Measurements from ENCODE around the gene SLC23A2. TPM values are rescaled to one million over a fixed set of nuclear protein-coding genes. Genes with fewer than 3 reads are reported as not detected.

The SLC23A2 gene
- total RNA-seq, 2 experiments from 2014 or later = 16.0 to 16.2 TPM

DNA sequence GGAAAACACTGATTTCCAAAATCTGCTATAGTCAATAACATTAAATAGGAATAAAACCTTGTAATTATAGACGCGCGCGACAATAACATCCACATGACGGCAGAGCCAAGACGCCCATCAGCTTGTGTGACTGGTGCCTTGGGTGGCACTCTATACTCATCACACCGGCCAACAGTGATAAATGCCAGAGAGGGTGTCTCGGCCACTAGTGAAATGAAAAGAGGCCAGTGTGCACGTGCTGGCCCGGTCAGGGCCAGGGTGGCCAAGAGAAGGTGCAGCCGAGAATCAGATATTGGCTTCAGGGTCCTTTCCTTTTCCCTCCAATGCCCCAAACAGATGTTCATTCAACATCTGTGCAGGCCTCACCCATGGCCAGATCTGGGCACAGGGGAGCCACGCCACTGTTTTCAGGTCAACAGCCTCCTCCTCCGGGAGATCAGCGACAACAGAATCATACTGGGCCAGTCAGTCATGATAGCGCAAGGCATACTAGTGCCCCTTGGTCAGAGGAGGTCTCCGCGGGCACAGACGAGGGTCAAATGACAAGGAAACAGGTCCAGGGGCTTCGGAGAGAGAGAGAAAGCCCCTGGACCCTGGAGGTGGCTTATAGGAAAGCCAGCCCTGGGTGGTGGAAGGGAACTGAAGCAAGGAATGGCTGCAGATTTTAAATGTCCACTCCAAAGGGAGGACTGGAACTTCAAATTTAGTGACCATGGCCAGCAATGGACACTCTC is 145.1 kb downstream of the SLC23A2 start:
- no peak for TF ChIP-seq CTCF (IDR thresholded peaks at IDR 0.05)
- POLR2A ChIA-PET = no interaction called here
- CTCF ChIA-PET = no interaction called here
- no peaks in the 10 kb centered on the region for H3K27me3 Mint-ChIP-seq
- DNase-seq = no peak
- intact Hi-C loops (cut with micrococcal nuclease) = no loop called here
- ATAC-seq = no peak
- H3K4me3 Mint-ChIP-seq = no peak overlapping the region
- H3K36me3 Mint-ChIP-seq (ENCODE audit: low read depth) = peaks cover 36% of the 10 kb centered on the region
- no peak overlapping the region for H3K27ac Mint-ChIP-seq
- no peaks in the 10 kb centered on the region for H3K4me1 Mint-ChIP-seq (ENCODE audit: low read depth)
- no peaks in the 10 kb centered on the region for H3K9me3 Mint-ChIP-seq

- H3K4me1 Mint-ChIP-seq (ENCODE audit: low read depth) = no peaks in the 10 kb centered on the region
- no peak overlapping the region for H3K27ac Mint-ChIP-seq
- H3K36me3 Mint-ChIP-seq (ENCODE audit: low read depth) = peaks cover 32% of the 10 kb centered on the region
- TF ChIP-seq CTCF (IDR thresholded peaks at IDR 0.05) = no peak
- POLR2A ChIA-PET = no interaction called here
- no peak for DNase-seq
- no peaks in the 10 kb centered on the region for H3K9me3 Mint-ChIP-seq
- H3K4me3 Mint-ChIP-seq = no peak overlapping the region
- no peak for ATAC-seq
- H3K27me3 Mint-ChIP-seq = no peaks in the 10 kb centered on the region
- CTCF ChIA-PET = no interaction called here
- intact Hi-C loops (cut with micrococcal nuclease) = no loop called here
Measured at GRCh38 chr20:4855555-4855954, 145.8 kb downstream of the SLC23A2 start.

DNA sequence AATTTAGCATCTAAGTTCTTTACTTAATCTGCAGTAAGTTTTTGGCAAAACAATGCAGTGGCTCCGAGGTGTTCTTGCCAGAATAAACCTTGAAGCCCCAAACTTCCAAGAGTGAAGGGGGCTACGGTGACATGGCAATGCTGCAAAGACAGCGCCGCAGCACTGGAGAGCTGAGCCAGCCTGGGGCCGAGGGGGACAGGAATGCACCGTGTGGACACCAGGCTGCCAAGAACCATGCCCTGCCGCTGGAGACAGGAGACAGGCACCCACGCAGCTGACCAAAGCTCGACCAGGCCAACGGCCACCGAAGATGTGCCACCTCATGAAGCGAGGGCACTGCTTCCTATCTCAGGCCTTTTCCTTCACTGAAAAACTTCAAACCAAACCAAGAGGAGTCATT is 146.2 kb downstream of the SLC23A2 start:
- no peak for TF ChIP-seq CTCF (IDR thresholded peaks at IDR 0.05)
- no peaks in the 10 kb centered on the region for H3K27me3 Mint-ChIP-seq
- no peak for ATAC-seq
- DNase-seq = no peak
- H3K36me3 Mint-ChIP-seq (ENCODE audit: low read depth) = peaks cover 28% of the 10 kb centered on the region
- intact Hi-C loops (cut with micrococcal nuclease) = no loop called here
- ChIA-PET CTCF (no interaction called here), POLR2A (no interaction called here)
- no peaks in the 10 kb centered on the region for H3K9me3 Mint-ChIP-seq
- H3K4me1 Mint-ChIP-seq (ENCODE audit: low read depth) = no peaks in the 10 kb centered on the region
- no peak overlapping the region for H3K27ac Mint-ChIP-seq
- H3K4me3 Mint-ChIP-seq = no peak overlapping the region

- intact Hi-C loops (cut with micrococcal nuclease) = no loop called here
- H3K9me3 Mint-ChIP-seq = no peaks in the 10 kb centered on the region
- TF ChIP-seq CTCF (IDR thresholded peaks at IDR 0.05) = no peak
- DNase-seq = no peak
- H3K27me3 Mint-ChIP-seq = no peaks in the 10 kb centered on the region
- no peak overlapping the region for H3K27ac Mint-ChIP-seq
- peaks cover 25% of the 10 kb centered on the region for H3K36me3 Mint-ChIP-seq (ENCODE audit: low read depth)
- ChIA-PET CTCF (no interaction called here), POLR2A (no interaction called here)
- no peak for ATAC-seq
- no peaks in the 10 kb centered on the region for H3K4me1 Mint-ChIP-seq (ENCODE audit: low read depth)
- no peak overlapping the region for H3K4me3 Mint-ChIP-seq
Measured at GRCh38 chr20:4854561-4854901, 146.8 kb downstream of the SLC23A2 start.

DNA sequence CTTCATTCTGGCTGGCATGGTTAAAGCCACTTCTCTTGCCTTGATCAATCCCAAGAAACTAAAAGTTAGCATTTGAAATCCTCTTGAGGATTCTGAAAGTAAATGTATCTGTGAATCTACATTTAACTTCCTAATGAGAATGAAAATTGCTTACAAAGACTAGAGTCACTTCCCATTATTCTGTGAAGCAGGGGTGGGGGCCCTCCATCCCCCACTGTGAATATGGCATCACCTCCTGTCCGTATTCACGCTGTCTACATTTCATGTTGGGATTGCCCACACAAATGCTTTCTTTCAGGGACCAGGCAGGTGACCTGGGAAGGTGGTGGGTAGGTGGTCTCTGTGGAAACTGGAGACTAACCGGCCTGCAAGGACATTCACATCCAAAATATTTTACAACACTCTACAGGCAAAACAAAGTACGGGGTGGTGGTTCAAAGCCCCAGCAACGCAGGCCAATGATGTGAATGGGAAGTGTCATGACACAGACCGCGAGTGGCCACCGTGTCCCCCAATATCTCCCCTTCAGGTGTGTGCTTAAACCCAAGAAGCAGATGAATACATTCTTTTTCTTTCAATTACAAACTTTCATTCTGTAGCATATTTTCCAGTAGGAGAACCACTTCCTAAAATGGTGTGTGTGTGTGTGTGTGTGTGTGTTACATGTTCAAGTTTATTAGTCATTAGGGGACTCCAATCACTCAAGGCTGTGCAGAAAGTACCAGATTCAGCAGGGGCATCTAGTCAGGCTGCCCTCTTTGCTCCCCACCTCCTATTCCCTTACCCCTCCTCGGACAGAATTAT is 147.4 kb downstream of the SLC23A2 start:
- peaks cover 25% of the 10 kb centered on the region for H3K36me3 Mint-ChIP-seq (ENCODE audit: low read depth)
- POLR2A ChIA-PET = no interaction called here
- CTCF ChIA-PET = no interaction called here
- no peak overlapping the region for H3K4me3 Mint-ChIP-seq
- DNase-seq = no peak
- intact Hi-C loops (cut with micrococcal nuclease) = no loop called here
- no peaks in the 10 kb centered on the region for H3K9me3 Mint-ChIP-seq
- peak overlapping the region; percentile 35 for H3K27ac Mint-ChIP-seq
- H3K4me1 Mint-ChIP-seq (ENCODE audit: low read depth) = no peaks in the 10 kb centered on the region
- TF ChIP-seq CTCF (IDR thresholded peaks at IDR 0.05) = no peak
- ATAC-seq = no peak
- H3K27me3 Mint-ChIP-seq = no peaks in the 10 kb centered on the region
